ENCODE results near the gene ZNF454.

Gene ZNF454

DNA sequence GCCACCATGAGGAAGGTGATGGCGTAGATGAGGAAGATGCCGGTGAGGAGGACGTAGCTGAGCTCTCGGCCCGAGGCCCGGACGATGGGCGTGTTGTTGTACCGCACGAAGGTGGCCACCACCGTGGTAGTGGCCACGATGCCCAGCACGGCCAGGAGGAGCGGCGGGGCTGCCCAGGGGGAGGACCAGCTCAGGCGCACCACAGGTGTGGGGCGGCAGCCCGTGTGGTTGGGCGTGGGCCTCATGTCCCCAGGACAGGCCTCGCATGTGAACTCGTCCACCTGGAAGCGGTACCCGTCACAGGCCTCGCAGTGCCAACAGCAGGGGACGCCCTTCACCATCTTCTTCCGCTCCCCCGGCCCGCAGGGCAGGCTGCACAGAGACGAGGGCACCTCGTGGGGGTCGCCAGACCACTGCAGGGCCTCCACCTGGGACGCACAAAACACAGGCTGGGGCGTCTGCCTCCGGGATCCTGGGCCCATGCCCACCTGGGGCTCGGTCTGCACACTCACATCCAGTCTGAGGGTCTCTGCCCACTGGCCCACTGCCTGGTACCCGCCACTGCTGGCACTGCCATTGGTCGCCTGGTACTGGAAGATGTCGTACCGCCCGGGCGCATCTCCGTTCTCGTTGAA is 45.4 kb downstream of the ZNF454 start:
- ChIA-PET POLR2A (no interaction called here), CTCF (interaction anchor here (0.6 kb wide), 1 partner anchor 458 kb away, joined by 3 read pairs; no protein-coding TSS in a partner anchor)
- TF ChIP-seq, protein P1, sequence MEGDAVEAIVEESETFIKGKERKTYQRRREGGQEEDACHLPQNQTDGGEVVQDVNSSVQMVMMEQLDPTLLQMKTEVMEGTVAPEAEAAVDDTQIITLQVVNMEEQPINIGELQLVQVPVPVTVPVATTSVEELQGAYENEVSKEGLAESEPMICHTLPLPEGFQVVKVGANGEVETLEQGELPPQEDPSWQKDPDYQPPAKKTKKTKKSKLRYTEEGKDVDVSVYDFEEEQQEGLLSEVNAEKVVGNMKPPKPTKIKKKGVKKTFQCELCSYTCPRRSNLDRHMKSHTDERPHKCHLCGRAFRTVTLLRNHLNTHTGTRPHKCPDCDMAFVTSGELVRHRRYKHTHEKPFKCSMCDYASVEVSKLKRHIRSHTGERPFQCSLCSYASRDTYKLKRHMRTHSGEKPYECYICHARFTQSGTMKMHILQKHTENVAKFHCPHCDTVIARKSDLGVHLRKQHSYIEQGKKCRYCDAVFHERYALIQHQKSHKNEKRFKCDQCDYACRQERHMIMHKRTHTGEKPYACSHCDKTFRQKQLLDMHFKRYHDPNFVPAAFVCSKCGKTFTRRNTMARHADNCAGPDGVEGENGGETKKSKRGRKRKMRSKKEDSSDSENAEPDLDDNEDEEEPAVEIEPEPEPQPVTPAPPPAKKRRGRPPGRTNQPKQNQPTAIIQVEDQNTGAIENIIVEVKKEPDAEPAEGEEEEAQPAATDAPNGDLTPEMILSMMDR (IDR thresholded peaks at IDR 0.05; ENCODE audit: control extremely low read depth, extremely low read depth, low read depth, missing control alignments) = no peak
- DNase-seq (ENCODE audit: extremely low spot score) = no peak

DNA sequence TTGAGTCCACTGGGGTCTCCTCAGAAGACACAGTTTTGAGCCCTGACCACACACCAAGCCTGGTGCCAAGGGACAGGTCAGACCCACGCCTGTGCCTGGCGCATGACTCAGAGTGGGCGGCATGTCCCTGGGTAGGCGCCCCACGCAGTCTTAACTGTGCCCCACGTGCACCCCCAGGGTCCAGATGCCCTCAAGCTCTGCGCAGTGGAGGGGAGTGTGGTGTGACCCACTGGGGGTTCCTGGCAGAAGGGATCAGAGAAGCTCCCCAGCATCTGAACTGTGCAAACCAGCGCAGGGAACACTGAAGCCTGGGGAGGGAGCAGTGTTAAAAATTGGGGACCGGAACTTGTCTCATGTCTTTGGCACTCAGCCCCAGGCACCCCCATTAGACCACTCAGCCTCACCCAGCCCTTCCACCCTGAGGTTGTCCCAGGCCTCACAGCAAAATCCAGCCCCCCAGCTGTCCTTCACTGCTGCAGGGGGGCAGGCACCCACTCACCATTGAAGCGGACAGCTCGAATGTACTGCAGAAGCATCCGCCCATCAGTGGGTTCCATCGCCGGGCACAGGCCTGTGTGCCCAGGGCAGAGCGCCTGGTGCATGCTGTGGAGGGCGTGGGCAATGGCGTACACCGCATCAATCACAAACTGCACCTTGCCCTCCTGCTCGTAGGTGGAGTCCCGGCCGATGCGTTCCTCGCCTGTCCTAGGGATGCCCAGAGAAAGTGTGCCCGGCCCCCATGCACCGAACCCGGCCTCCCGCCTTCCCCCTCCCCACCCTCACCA is 47.6 kb downstream of the ZNF454 start:
- CTCF ChIA-PET = no interaction called here
- no peak for DNase-seq (ENCODE audit: extremely low spot score)
- TF ChIP-seq, protein P1 (IDR thresholded peaks at IDR 0.05; ENCODE audit: control extremely low read depth, extremely low read depth, low read depth, missing control alignments) = no peak
- POLR2A ChIA-PET = no interaction called here

DNA sequence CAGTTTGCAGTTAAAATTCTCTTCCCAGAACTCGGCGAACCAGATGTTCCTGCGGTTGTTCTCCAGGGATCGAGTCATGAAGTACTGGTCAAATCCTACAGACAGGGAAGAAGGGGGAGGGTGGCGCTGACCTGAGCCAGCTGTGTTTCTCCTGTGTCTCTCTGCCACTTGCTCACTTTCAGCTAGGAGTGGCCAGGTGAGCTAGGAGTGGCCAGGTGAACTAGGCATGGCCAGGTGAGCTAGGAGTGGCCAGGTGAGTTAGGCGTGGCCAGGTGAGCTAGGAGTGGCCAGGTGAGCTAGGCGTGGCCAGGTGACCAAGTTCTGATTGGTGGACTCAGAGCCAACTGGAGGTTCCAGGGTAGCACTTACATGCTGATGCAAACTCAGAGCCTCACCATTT is 48.3 kb downstream of the ZNF454 start:
- ChIA-PET POLR2A (no interaction called here), CTCF (no interaction called here)
- TF ChIP-seq, protein P1 (IDR thresholded peaks at IDR 0.05; ENCODE audit: control extremely low read depth, extremely low read depth, low read depth, missing control alignments) = no peak
- DNase-seq (ENCODE audit: extremely low spot score) = no peak

DNA sequence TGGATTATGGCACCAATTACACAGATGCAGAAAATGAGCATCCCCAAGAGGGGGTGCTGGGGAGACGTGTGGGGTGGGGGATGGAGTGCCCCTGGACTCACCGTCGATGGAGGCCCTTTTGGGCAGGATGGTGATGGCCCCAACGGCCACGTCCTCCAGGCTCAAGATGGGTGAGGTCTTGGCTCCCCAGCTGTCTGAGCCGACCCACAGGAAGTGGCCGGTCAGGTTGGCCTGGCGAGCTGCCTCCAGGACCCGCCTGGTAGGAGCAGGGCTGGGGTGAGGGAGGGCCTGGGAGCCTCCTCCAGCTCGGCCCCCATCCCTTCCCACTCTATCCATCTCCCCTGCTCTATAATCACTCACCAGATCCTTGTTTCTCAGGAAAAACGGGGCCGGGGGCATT is 49.5 kb downstream of the ZNF454 start:
- DNase-seq (ENCODE audit: extremely low spot score) = no peak
- POLR2A ChIA-PET = no interaction called here
- TF ChIP-seq, protein P1 (IDR thresholded peaks at IDR 0.05; ENCODE audit: control extremely low read depth, extremely low read depth, low read depth, missing control alignments) = no peak
- CTCF ChIA-PET = no interaction called here

DNA sequence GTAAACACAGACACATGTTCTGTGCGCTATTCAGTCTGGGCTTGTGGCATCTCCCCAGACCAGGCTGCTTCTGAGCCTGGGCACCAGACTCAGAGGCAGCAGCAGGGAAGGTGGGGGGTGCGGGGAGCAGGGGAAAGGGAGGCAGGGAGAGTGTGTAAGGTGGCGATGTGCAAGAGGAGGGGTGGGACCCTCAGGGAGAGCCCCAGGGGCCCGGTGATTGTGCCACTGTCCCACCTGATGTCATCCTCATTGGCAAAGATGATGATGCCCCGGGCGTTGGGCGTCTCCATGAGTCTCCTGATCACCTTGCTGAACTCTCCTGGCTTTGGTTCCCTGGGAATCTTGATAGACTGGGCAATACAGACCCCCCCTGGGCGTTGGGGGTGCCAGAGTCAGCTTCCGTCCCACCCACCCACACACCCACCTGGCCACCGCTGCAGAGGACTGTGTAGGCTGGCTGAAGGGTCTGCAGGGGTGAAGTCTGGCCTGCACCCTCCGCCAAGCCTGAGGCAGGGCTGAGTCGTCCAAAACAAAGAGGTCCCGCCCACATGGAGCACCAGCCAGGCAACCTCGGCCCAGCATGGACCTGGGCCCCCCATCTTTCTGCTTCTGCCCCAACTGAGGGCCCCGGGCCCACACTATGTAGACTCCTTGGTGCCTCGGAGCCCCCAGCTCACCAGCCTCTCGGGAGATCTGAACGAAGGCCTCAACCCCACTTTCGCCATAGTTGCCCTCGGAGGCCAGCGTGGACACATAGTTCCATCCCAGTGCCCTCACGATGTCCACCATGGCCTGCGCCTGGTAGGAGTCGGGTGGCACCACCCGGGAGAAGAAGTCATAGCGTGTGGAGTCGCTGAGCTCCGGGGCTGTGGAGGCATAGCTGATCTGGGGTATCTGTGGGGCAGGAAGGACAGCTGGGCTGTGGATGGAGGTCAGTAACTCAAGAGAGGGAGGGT is 50.5 kb downstream of the ZNF454 start:
- POLR2A ChIA-PET = no interaction called here
- DNase-seq (ENCODE audit: extremely low spot score) = no peak
- CTCF ChIA-PET = no interaction called here
- TF ChIP-seq, protein P1 (IDR thresholded peaks at IDR 0.05; ENCODE audit: control extremely low read depth, extremely low read depth, low read depth, missing control alignments) = no peak

DNA sequence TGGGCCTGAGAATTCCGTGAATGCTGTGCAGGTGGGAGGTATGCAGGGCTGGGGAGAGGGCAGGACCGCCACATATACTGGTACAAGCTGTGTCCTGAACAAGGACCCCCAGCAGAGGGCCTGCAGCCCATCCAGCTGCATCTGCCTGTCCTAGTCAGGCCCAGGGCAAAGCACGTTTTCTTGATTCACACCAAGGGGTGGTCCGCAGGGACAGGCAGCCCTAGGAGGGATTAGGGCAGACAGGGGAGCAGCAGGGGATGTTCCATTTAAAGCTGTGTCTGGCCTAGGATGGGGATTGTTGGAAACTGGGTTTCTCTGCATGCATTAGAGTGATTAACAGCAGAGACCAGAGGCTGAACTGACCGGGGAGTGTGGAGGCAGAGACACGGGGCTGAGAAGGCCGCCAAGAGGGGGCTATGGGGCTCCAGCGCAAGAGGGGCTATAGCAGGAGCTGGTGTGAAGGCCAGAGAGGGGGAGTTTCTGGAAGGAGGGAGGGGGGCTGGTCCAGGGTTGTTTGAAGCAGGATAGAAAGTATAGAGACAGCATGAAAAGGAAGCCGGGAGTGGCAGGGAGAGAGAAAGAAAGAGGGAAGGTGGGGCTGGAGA is 51.4 kb downstream of the ZNF454 start:
- POLR2A ChIA-PET = no interaction called here
- DNase-seq (ENCODE audit: extremely low spot score) = no peak
- CTCF ChIA-PET = no interaction called here

More for the DNA sequence above, 51.4 kb downstream of the ZNF454 start:
- TF ChIP-seq, protein P1 (IDR thresholded peaks at IDR 0.05; ENCODE audit: control extremely low read depth, extremely low read depth, low read depth, missing control alignments) = no peak
